ENCODE data around the gene MTMR10. TPM values are rescaled to one million over a fixed set of nuclear protein-coding genes. Genes with fewer than 3 reads are reported as not detected.

MTMR10 gene
- total RNA-seq, 2 experiments from 2014 or later, result 41.2 to 42.0 TPM

DNA sequence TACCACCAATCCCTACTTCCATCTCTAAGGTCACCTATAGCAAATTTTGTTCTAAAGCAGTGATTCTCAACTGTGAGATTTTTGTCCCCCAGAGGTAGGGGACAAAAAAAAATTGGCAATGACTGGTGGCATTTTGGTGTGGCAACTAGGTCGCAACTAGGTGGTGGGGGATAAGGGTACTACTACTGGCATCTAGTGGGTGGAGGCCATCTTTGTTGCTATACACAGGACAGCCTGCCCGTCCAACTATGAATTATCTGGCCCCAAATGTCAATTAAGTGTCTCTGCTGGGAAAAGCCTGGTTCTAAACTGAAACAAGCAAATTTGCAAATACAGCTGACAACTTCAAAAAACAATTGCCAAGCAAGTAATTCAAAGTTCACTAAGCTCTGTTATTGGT, 1.4 kb downstream of the MTMR10 start:
- no peak for ATAC-seq (ENCODE audit: poor library complexity)
- peak overlapping the region; percentile 97 for H3K4me3 ChIP-seq (ENCODE audit: low read length)
- H3K4me1 ChIP-seq (ENCODE audit: insufficient read depth, low read length), result peaks cover 28% of the 10 kb centered on the region
- peaks cover 39% of the 10 kb centered on the region for H3K36me3 Mint-ChIP-seq (ENCODE audit: low read depth)
- no peaks in the 10 kb centered on the region for H3K27me3 Mint-ChIP-seq
- no peaks in the 10 kb centered on the region for H3K9me3 ChIP-seq (ENCODE audit: control insufficient read depth in 1 of 2, insufficient read depth in 1 of 2, low read length in 2 of 2)
- H3K4me1 Mint-ChIP-seq (ENCODE audit: low read depth), result peaks cover 46% of the 10 kb centered on the region
- no peak overlapping the region for H3K27ac ChIP-seq (ENCODE audit: low read depth in 1 of 2, low read length in 2 of 2)
- peak overlapping the region; percentile 94 for H3K27ac Mint-ChIP-seq
- peaks cover 13% of the 10 kb centered on the region for H3K36me3 ChIP-seq (ENCODE audit: insufficient read depth, low read length)
- TF ChIP-seq, protein P1, sequence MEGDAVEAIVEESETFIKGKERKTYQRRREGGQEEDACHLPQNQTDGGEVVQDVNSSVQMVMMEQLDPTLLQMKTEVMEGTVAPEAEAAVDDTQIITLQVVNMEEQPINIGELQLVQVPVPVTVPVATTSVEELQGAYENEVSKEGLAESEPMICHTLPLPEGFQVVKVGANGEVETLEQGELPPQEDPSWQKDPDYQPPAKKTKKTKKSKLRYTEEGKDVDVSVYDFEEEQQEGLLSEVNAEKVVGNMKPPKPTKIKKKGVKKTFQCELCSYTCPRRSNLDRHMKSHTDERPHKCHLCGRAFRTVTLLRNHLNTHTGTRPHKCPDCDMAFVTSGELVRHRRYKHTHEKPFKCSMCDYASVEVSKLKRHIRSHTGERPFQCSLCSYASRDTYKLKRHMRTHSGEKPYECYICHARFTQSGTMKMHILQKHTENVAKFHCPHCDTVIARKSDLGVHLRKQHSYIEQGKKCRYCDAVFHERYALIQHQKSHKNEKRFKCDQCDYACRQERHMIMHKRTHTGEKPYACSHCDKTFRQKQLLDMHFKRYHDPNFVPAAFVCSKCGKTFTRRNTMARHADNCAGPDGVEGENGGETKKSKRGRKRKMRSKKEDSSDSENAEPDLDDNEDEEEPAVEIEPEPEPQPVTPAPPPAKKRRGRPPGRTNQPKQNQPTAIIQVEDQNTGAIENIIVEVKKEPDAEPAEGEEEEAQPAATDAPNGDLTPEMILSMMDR (IDR thresholded peaks at IDR 0.05), result no peak
- peak in 1 of 14 experiments; percentile 20 for DNase-seq
- no peaks in the 10 kb centered on the region for H3K9me3 Mint-ChIP-seq
- peak overlapping the region; percentile 97 for H3K4me3 Mint-ChIP-seq
- intact Hi-C loops (cut with DNase I, micrococcal nuclease), result loop anchor here in 1 of 2 experiments (5.0 to 10.0 kb wide), 3 partner anchors 88 to 885 kb away; partner anchors contain the start of genes FAN1 and OTUD7A
- POLR2A ChIA-PET, result interaction anchor here (3.0 kb wide), 1 partner anchor 25 kb away, joined by 24 read pairs; no protein-coding TSS in a partner anchor
- CTCF ChIA-PET, result no interaction called here
- no peaks in the 10 kb centered on the region for H3K27me3 ChIP-seq (ENCODE audit: control insufficient read depth in 1 of 2, insufficient read depth in 2 of 2, low read length in 2 of 2)

DNA sequence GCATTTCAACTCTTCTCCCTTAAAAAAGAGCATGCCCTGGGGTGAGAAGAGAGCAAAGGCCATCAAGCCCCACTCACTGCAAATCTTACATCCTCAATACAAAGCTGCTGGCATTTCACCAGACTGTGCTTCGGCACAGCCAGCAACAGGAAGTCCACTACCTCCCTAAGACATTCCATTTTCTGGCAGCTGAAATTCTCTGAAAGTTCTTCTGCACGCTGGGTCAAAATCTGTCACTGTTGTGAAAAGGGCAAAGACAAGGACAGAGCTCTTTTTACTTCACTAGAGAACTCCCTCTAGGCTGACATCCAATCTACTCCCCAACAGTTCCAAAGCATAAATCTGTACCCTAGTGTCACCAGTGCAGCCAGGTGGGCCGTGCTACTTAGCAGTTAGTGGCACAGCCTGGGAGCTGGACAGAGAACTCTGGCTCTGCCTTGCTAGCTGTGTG, 6.3 kb downstream of the MTMR10 start:
- H3K27me3 ChIP-seq (ENCODE audit: control insufficient read depth in 1 of 2, insufficient read depth in 2 of 2, low read length in 2 of 2), result no peaks in the 10 kb centered on the region
- ChIA-PET POLR2A (interaction anchor here (1.2 kb wide), 1 partner anchor 82 kb away, joined by 3 read pairs; the partner anchor contains the start of gene FAN1), CTCF (interaction anchor here (0.6 to 1.1 kb wide), 2 partner anchors 11 to 106 kb away, joined by 3 read pairs; no protein-coding TSS in a partner anchor)
- H3K4me1 ChIP-seq (ENCODE audit: insufficient read depth, low read length), result peaks cover 27% of the 10 kb centered on the region
- H3K4me1 Mint-ChIP-seq (ENCODE audit: low read depth), result peaks cover 71% of the 10 kb centered on the region
- H3K9me3 ChIP-seq (ENCODE audit: control insufficient read depth in 1 of 2, insufficient read depth in 1 of 2, low read length in 2 of 2), result no peaks in the 10 kb centered on the region
- H3K9me3 Mint-ChIP-seq, result no peaks in the 10 kb centered on the region
- H3K27ac ChIP-seq (ENCODE audit: low read depth in 1 of 2, low read length in 2 of 2), result no peak overlapping the region
- H3K4me3 Mint-ChIP-seq, result peak overlapping the region; percentile 3
- H3K36me3 Mint-ChIP-seq (ENCODE audit: low read depth), result peaks cover 67% of the 10 kb centered on the region
- no peak overlapping the region for H3K4me3 ChIP-seq (ENCODE audit: low read length)
- TF ChIP-seq, protein P1 (IDR thresholded peaks at IDR 0.05), result no peak
- no peak for ATAC-seq (ENCODE audit: poor library complexity)
- H3K36me3 ChIP-seq (ENCODE audit: insufficient read depth, low read length), result peaks cover 40% of the 10 kb centered on the region
- H3K27me3 Mint-ChIP-seq, result no peaks in the 10 kb centered on the region
- intact Hi-C loops (cut with DNase I, micrococcal nuclease), result loop anchor here in 1 of 2 experiments (5.0 kb wide), 1 partner anchor 217 kb away; no protein-coding TSS in a partner anchor
- peak overlapping the region; percentile 9 for H3K27ac Mint-ChIP-seq
- DNase-seq, result no peak

DNA sequence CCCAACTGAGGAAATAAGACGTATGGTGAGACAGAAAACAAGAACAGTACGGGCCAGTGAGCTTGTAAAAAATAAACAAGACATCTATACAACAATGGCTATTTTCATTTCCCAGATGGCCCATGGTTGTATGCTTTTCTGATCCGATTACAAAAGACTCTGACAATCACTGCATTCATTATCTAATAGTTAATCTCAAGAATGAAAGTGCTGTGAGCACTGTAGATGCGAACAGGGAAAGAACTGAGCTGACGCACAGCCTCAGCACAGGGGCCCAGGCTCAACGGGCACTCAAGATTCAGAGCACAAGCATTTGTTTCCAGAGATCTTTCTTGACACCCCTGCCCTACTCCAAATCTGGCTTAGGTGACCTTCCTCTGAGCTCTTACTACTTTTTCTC, 6.9 kb downstream of the MTMR10 start:
- no peak overlapping the region for H3K4me3 Mint-ChIP-seq
- peak overlapping the region; percentile 9 for H3K27ac Mint-ChIP-seq
- TF ChIP-seq, protein P1 (IDR thresholded peaks at IDR 0.05), result no peak
- ChIA-PET POLR2A (interaction anchor here (1.2 kb wide), 1 partner anchor 81 kb away, joined by 3 read pairs; the partner anchor contains the start of gene FAN1), CTCF (interaction anchor here (1.1 to 1.4 kb wide), 2 partner anchors 17 to 105 kb away, joined by 3 read pairs; no protein-coding TSS in a partner anchor)
- ATAC-seq (ENCODE audit: poor library complexity), result no peak
- Histone ChIP-seq H3K4me1 (ENCODE audit: insufficient read depth, low read length) (peaks cover 21% of the 10 kb centered on the region), H3K27ac (ENCODE audit: low read depth in 1 of 2, low read length in 2 of 2) (no peak overlapping the region), H3K27me3 (ENCODE audit: control insufficient read depth in 1 of 2, insufficient read depth in 2 of 2, low read length in 2 of 2) (no peaks in the 10 kb centered on the region), H3K36me3 (ENCODE audit: insufficient read depth, low read length) (peaks cover 44% of the 10 kb centered on the region), H3K9me3 (ENCODE audit: control insufficient read depth in 1 of 2, insufficient read depth in 1 of 2, low read length in 2 of 2) (no peaks in the 10 kb centered on the region), H3K4me3 (ENCODE audit: low read length) (no peak overlapping the region)
- intact Hi-C loops (cut with DNase I, micrococcal nuclease), result no loop called here
- no peaks in the 10 kb centered on the region for H3K9me3 Mint-ChIP-seq
- peaks cover 73% of the 10 kb centered on the region for H3K36me3 Mint-ChIP-seq (ENCODE audit: low read depth)
- DNase-seq, result no peak
- no peaks in the 10 kb centered on the region for H3K27me3 Mint-ChIP-seq
- peaks cover 72% of the 10 kb centered on the region for H3K4me1 Mint-ChIP-seq (ENCODE audit: low read depth)
